ENCODE results near the gene VPS51. TPM values are rescaled to one million over a fixed set of nuclear protein-coding genes. Genes with fewer than 3 reads are reported as not detected.
A peak's percentile ranks its signal among the peaks of the same experiment; 100 is the strongest.

Gene VPS51
- total and polyA plus RNA-seq, 2 of the 13 experiments (the other 11 are each of a cell fraction or from before 2014, with no cell fraction given), result 76.3 to 90.6 TPM

- no peak; the same call in 1 of the 2 replicates for TF ChIP-seq AFF4 (CRISPR knock-in tag; IDR thresholded peaks at IDR 0.05)
- no peak for TF ChIP-seq ZNF180 (CRISPR knock-in tag; IDR thresholded peaks at IDR 0.05; ENCODE audit: borderline replicate concordance, low read depth)
- peak; percentile 69 for TF ChIP-seq HCFC1 (IDR thresholded peaks at IDR 0.05; ENCODE audit: low read depth, low read length)
- no peak for TF ChIP-seq GPN1 (CRISPR knock-in tag; IDR thresholded peaks at IDR 0.05; ENCODE audit: borderline replicate concordance)
- TF ChIP-seq ZNF34 (CRISPR knock-in tag; IDR thresholded peaks at IDR 0.05; ENCODE audit: borderline replicate concordance), result no peak
- no peak for TF ChIP-seq ZNF546 (CRISPR knock-in tag; conservative IDR thresholded peaks at IDR 0.05)
- peak; percentile 94 for TF ChIP-seq STAG1 (CRISPR knock-in tag; IDR thresholded peaks at IDR 0.05)
- no peak for TF ChIP-seq IKZF1 (IDR thresholded peaks at IDR 0.05)
- 0 out of 2 replicates have a peak, but pooled peaks have one; percentile 36 for TF ChIP-seq RELA (CRISPR knock-in tag; IDR thresholded peaks at IDR 0.05)
- no peak; the same call in 1 of the 2 replicates for TF ChIP-seq SALL2 (CRISPR knock-in tag; IDR thresholded peaks at IDR 0.05)
- TF ChIP-seq HNRNPH1 (optimal IDR thresholded peaks at IDR 0.05; ENCODE audit: low read depth, low read length), result no peak
- no peak for TF ChIP-seq ZNF20 (CRISPR knock-in tag; IDR thresholded peaks at IDR 0.05)
- TF ChIP-seq CENPX (CRISPR knock-in tag; IDR thresholded peaks at IDR 0.05), result no peak
- peak; percentile 85 for TF ChIP-seq ZNF451 (CRISPR knock-in tag; IDR thresholded peaks at IDR 0.05)
- no peak for TF ChIP-seq PBX3 (CRISPR knock-in tag; IDR thresholded peaks at IDR 0.05; ENCODE audit: borderline replicate concordance)
- no peak for TF ChIP-seq MYNN (CRISPR knock-in tag; IDR thresholded peaks at IDR 0.05; ENCODE audit: low read depth)
- TF ChIP-seq, protein P1, sequence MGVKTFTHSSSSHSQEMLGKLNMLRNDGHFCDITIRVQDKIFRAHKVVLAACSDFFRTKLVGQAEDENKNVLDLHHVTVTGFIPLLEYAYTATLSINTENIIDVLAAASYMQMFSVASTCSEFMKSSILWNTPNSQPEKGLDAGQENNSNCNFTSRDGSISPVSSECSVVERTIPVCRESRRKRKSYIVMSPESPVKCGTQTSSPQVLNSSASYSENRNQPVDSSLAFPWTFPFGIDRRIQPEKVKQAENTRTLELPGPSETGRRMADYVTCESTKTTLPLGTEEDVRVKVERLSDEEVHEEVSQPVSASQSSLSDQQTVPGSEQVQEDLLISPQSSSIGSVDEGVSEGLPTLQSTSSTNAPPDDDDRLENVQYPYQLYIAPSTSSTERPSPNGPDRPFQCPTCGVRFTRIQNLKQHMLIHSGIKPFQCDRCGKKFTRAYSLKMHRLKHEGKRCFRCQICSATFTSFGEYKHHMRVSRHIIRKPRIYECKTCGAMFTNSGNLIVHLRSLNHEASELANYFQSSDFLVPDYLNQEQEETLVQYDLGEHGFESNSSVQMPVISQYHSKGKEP (CRISPR knock-in tag; IDR thresholded peaks at IDR 0.05), result no peak
- TF ChIP-seq JUNB (CRISPR knock-in tag; IDR thresholded peaks at IDR 0.05; ENCODE audit: borderline replicate concordance), result no peak
- TF ChIP-seq, protein P2, sequence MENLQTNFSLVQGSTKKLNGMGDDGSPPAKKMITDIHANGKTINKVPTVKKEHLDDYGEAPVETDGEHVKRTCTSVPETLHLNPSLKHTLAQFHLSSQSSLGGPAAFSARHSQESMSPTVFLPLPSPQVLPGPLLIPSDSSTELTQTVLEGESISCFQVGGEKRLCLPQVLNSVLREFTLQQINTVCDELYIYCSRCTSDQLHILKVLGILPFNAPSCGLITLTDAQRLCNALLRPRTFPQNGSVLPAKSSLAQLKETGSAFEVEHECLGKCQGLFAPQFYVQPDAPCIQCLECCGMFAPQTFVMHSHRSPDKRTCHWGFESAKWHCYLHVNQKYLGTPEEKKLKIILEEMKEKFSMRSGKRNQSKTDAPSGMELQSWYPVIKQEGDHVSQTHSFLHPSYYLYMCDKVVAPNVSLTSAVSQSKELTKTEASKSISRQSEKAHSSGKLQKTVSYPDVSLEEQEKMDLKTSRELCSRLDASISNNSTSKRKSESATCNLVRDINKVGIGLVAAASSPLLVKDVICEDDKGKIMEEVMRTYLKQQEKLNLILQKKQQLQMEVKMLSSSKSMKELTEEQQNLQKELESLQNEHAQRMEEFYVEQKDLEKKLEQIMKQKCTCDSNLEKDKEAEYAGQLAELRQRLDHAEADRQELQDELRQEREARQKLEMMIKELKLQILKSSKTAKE (CRISPR knock-in tag; IDR thresholded peaks at IDR 0.05; ENCODE audit: borderline replicate concordance), result no peak
Observed at GRCh38 chr11:65117206-65118096, 21.4 kb downstream of the VPS51 start, which contains the start of gene ZNHIT2 (continued).
